HG03378 (cell line): ENCODE measurements around the gene COG5.
"Not testable (repeated sequence)": the region's sequence is repeated elsewhere in the genome, so short reads cannot be mapped to it uniquely, and the experiment has no call there.

Source experiments
- ATAC-seq: cut with Tn5 transposase; IDR thresholded peaks from one replicate; pipeline ENCODE4 v1.9.1; 2021; ENCODE audit warnings: mild to moderate bottlenecking, moderate library complexity; ENCODE audit not compliant: unreplicated experiment

The COG5 gene

GRCh38 chr7:107234436-107234835 is 329.3 kb downstream of the COG5 start:
- no peak for ATAC-seq

GRCh38 chr7:107233981-107234380 is 329.7 kb downstream of the COG5 start:
- ATAC-seq: no peak

GRCh38 chr7:107233174-107233573 is 330.5 kb downstream of the COG5 start:
- ATAC-seq: no peak

- ATAC-seq: no peak
Observed at GRCh38 chr7:107232568-107233090, 331.1 kb downstream of the COG5 start.

- ATAC-seq: no peak
Observed at GRCh38 chr7:107230334-107230733, 333.4 kb downstream of the COG5 start.

GRCh38 chr7:107228291-107228690 is 335.4 kb downstream of the COG5 start:
- no peak for ATAC-seq

GRCh38 chr7:107224374-107225223 is 339.1 kb downstream of the COG5 start:
- no peak for ATAC-seq

GRCh38 chr7:107220806-107221205 is 342.9 kb downstream of the COG5 start:
- ATAC-seq: not testable (repeated sequence)

- no peak for ATAC-seq
Observed at GRCh38 chr7:107220356-107220755, 343.4 kb downstream of the COG5 start.

GRCh38 chr7:107219563-107220244 is 344.0 kb downstream of the COG5 start:
- no peak for ATAC-seq

- no peak for ATAC-seq
Observed at GRCh38 chr7:107213945-107214344, 349.8 kb downstream of the COG5 start.

- no peak for ATAC-seq
Observed at GRCh38 chr7:107213193-107213788, 350.4 kb downstream of the COG5 start.

- no peak for ATAC-seq
Observed at GRCh38 chr7:107212725-107213124, 351.0 kb downstream of the COG5 start.

GRCh38 chr7:107210400-107210799 is 353.3 kb downstream of the COG5 start:
- no peak for ATAC-seq

- no peak for ATAC-seq
Observed at GRCh38 chr7:107209565-107209964, 354.2 kb downstream of the COG5 start.

- no peak for ATAC-seq
Observed at GRCh38 chr7:107208563-107208962, 355.2 kb downstream of the COG5 start.

- no peak for ATAC-seq
Observed at GRCh38 chr7:107208024-107208521, 355.6 kb downstream of the COG5 start.

- ATAC-seq: no peak
Observed at GRCh38 chr7:107207459-107207858, 356.3 kb downstream of the COG5 start.

- ATAC-seq: no peak
Observed at GRCh38 chr7:107206706-107207105, 357.0 kb downstream of the COG5 start.

GRCh38 chr7:107206136-107206535 is 357.6 kb downstream of the COG5 start:
- ATAC-seq: no peak

- ATAC-seq: no peak
Observed at GRCh38 chr7:107203607-107204006, 360.1 kb downstream of the COG5 start.
